Activated gamma-delta T cell treated with Interleukin-2 at 50 U/mL for 16 hours (primary cell): ENCODE data around the gene LHB.
A peak's percentile ranks its signal among the peaks of the same experiment; 100 is the strongest.

Experiments
- DNase-seq: peaks from one replicate; pipeline ENCODE4 v3.0.0-alpha.2; 2020

Gene LHB

DNA sequence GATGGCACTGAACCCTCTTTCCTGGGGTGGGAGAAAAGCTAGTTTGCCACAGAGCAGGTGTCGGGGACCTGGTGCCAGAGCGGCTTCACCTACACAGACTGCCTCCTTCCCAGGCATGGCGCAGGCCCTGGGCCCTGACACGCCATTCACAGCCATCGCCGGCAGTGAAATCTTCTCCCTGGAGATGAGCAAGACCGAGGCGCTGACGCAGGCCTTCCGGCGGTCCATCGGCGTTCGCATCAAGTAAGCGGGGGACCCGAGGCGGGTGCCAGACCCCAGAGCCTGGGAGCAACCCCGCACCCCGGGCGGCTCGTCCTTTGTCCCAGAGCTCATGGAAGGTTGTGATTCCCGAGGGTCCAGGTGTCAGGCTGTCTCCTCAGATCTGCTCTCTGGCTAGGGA is 10.0 kb downstream of the LHB start:
- DNase-seq = no peak

GRCh38 chr19:49004964-49005614 is 11.8 kb downstream of the LHB start:
- no peak for DNase-seq

- DNase-seq = no peak
Measured at GRCh38 chr19:49004133-49004532, 12.8 kb downstream of the LHB start.

GRCh38 chr19:48999481-49000325 is 17.2 kb downstream of the LHB start:
- DNase-seq = peak; percentile 69

DNA sequence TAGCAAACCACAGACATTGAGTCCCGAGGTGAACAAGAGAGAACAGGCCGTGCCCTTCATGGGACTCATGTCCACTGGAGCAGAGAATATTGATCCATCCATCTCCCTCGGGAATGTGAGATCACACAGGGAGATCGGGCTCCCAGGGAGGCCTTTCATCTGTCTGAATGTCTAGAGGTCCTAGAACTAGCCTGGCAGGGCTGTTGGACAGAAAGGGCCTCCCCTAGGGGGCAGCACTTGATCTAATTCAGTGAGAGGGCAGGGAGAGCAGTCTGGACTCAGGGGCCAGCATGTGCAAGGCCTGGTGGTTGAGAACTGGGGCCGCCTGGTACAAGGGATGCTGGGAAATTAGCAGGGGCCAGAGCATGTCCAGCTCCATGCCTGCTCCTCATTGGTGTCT is 18.9 kb downstream of the LHB start:
- peak; percentile 47 for DNase-seq

DNA sequence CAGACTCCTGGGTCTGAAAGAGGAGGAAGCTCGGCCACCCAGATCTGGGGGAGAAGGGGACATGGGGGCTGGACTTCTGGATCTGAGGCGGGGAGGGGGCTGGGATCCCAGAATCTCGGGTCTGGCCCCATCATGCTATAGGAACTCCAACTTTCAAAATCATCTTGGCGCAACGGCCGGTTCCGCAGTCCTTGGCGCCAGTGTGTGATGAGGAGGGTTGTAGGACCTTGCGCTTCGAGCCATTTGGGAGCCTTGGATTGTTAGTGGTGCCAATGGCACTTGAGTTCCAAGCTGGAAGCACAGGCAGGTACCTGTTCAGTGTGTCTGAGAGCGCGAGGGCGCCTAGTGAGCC is 22.9 kb downstream of the LHB start:
- no peak for DNase-seq

- peak; percentile 99 for DNase-seq
Measured at GRCh38 chr19:48993175-48994034, 23.5 kb downstream of the LHB start, which contains the start of the genes GYS1 and RUVBL2. Gene GYS1 (minus strand): TSS chr19:48993309. CDS start chr19:48993112, 197 bp downstream. Gene RUVBL2 (plus strand): TSS chr19:48993887. CDS start chr19:48993912, 25 bp downstream.

GRCh38 chr19:48992581-48993174 is 24.2 kb downstream of the LHB start:
- DNase-seq = no peak

DNA sequence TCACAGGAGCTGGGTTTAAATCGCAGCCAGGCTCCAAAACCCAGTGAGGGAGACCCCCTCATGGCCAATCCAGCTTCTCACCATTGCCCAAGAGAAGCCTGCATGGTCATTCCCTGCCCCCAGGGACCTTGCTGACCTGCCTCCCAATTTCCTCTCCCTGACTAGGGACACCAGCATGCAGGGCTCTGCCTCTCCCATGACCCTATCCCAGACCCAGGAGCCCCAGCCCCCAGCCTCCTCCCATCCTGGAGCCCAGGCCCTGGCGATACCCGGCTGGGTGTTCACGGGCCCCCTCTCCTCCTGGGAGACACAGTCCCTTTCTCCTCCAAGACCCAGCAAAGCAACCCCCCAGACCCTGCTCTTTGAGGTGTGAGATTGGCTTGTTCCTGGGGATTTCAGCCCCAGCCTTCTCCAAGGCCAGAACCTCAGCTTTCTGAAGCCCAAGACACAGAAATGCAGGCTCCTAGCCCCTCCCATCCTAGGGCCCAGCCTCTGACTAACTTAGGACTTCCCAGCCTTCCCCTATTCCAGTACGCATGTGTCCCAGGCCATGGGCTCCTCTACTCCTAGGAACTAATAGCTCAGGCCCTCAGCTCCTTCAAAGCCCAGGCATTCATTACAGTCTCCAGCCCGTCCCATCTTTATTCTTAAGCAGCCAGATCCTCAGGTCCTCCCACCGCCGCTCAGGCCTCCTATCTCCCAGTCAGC is 24.9 kb downstream of the LHB start:
- DNase-seq = no peak

DNA sequence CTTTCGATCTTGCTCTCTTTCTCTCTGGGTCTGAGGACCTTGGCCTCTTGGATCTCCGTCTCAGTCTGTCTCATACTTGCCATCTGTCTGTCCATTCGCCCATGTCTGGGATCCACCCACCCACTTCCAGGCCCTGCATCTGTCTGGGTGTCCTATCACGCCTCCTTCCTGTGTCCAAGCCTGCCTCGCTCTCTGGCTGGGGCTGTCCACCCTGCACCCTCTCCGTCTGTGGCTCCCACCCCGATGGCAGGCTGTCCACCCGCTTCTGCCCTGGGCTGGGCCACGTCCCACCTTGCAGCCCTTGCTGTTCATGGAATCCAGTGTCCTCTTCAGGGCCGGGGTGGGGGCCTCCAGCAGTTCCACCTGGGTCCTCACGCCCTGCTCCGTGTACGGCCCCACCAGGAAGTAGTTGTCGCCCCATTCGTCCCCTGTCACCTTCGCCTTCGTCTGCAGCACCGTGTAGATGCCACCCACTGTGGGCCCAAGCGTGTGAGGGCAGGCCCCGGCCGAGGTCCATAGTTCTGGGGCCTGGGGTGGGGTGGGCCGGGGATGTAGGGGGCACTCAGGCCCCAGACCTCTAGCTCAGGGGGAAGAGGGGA is 25.8 kb downstream of the LHB start:
- no peak for DNase-seq

DNA sequence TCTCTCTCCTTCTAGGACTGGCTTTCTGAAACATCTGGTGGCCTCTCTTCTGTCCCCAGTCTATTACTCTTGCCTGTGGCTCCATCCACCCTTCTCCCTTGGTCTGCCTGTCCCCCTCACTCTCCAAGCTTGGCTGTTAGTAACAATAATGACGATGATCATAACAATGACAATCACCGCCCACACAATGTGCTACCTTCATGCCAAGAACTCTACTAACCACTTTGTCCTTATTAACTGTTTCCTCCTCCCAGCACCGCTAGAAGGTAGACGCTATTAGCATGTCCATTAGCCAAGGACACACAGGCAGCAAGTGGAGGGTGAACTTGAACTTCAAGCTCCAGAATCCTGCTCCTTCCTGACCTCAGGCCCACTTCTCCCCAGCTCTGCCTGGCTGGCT is 26.5 kb downstream of the LHB start:
- DNase-seq = no peak

GRCh38 chr19:48989701-48990291 is 27.1 kb downstream of the LHB start:
- no peak for DNase-seq

DNA sequence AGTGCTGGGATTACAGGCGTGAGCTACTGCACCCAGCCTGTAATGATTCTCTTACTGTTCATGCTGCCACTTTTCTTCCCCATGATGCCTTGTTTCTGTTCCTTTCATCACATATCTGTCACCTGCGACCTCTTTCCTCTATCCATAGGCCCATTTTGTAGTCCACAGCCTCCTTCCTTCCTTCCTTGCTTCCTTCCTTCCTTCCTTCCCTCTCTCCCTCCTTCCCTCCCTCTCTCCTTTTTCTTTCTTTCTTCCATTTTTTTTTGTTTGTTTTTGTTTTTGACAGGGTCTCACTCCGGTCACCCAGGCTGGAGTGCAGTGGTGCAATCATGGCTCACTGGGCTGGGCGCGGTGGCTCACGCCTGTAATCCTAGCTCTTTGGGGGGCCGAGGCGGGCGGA is 28.0 kb downstream of the LHB start:
- no peak for DNase-seq

DNA sequence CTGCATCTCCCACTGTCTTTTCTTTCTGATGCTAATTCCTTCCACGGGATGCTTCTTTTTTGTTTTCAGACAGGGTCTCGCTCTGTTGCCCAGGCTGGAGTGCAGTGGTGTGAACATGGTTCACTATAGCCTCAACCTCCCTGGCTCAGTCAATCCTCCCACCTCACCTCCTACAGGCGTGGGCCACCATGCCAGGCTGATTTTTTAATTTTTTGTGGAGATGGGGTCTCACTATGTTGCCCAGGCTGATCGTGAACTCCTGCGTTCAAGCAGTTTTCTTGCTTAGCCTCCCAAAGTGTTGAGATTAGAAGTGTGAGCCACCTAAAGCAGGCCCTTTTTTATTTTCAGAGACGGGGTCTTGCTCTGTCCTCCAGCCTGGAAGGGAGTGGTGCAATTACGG is 28.6 kb downstream of the LHB start:
- no peak for DNase-seq

- DNase-seq = no peak
Measured at GRCh38 chr19:48987323-48987722, 29.6 kb downstream of the LHB start.

DNA sequence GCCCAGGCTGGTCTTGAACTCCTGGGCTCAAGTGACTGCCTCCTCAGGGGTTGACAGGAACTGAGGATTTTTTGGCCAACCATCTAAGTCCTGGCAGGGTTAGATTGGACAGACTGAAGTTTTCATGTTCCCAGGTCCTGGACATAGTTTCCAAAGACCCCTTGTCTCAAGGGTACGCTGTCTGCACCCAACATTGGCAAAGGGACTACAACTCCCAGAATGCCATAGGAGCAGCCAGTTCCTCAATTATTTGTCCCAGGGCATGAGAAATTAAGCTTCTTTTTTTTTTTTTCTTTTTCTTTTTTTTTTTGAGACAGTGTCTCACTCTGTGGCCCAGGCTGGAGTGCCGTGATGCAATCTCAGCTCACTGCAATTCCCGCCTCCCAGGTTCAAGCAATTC is 30.7 kb downstream of the LHB start:
- no peak for DNase-seq

- no peak for DNase-seq
Measured at GRCh38 chr19:48985711-48986110, 31.2 kb downstream of the LHB start.

DNA sequence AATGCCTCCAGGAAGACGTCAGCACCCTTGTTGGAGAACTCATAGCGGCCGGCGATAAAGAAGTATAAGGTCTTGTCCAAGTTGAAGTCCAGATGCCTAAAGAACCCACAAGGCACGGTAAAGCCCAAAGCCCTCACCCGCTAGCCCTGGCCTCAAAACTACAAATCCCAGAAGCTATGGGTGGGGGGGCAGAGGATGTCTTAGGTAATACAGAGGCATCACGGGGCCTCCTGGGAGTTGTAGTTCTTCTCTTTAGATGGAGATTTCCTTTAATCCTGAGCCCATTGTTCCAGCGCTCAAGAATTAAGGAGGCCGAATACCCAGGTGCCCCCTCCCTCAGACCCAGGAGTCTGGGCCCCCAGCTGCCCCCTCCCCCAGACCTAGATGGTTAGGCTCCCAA is 34.6 kb downstream of the LHB start:
- no peak for DNase-seq

GRCh38 chr19:48977061-48977460 is 39.8 kb downstream of the LHB start:
- no peak for DNase-seq

DNA sequence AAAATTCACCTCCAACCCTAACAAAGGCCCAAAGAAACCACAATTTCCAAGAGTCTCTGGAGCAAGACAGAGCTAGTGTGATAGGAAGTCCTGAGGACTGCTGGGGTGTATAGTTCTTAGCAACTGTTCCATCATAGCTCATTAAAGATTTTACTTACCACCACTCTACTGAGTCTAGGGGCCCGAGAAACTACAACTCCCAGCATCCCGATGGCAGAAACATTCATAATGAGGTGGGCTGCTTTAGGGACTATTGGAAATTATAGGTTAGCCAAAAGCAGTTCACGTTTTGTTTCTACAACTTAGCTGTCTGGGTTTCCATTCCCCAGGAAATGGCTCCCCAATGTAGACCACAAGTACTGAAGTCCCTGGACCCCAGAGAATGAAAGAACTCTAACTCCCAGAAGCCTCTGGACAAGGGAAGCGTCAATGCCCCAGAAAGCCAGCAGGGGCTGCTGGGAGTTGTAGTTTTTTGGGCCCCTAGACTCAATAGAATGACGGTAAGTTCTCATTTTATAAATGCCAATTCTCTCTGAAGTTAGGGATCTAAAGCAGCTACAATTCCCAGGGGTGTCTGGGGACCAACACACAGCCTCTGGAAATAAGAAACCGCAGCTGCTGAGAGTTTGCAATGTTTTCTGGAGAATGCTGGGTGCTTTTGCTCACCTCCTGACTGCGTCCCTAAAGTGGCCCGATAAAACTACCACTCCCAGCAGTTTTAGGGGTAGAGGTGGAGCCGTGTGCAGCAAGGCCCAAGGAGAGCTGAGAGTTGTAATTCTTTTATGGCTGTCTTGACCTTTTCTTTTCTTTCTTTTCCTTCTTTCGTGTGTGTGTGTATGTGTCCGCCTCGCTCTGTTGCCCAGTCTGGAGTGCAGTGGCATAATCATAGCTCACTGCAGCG is 40.7 kb downstream of the LHB start:
- DNase-seq = no peak
